Islet precursor cell (in vitro differentiated cells): ENCODE results near the gene CPEB1.

Experiments
- DNase-seq: peaks from one replicate; pipeline ENCODE4 v3.0.0-alpha.2; 2018

CPEB1 gene

DNA sequence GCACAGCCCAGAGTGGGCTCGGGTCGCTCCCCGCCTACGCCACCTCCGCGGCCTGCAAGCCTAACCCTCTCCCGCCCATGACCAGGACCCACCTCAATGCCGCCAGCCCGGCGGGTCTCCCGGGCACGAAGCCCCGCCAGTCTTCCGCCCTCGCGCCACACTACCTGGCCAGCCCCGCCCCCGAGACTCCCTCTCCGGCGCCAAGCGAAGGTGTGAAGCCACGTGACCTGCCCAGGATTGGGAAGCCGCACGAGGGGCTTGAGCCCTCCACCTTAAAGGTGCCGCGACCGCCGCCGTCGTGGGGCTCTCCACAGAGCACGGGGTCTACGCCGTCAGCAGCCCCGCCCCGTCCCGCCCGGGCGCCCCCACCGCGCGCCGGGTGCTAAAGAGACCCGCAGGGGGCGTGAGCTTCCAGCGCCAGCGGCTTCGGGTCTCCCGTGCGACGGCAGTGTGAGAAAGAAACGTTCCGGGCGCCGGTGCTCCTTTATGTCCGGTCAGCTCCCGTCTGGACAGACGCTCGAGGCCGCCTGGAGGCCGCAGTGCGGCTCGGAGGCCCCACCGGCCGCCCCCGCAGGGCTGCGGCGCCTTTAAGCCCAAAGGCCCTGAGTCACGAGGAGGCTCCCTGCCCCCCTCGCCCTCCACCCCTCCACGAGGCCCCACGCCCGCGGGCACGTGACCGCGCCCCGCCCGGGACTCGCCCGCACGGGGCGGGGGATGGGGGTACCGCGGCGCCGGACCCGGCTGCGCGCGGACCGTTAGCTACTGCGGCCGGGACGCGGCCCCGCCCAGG lies at the start of gene CPEB1:
Gene CPEB1, minus strand, starts transcription at position 319 of the 790 bp plus-strand sequence. CDS start 18,904 bp downstream, outside the sequence.
- no peak for DNase-seq

DNA sequence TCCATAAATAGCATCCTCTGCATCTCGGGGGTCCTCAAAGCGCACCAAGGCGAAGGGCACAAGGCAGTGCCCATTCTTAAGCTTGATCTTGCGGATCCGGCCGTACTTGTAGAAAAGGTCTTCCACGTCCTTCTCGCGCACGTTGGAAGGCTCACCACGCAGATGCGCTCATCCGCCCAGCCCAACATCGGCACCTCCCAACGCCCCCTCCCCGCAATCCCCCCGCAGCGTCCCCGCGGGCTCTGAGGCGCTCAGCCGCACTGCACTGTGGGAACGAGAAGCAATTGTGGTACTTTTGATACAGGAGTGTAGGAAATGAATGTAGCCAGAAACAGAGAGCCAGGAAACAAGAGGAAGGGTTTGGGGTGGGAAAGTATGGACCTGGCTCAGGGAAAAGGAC lies 45.0 kb upstream of the CPEB1 start:
- DNase-seq, result no peak

GRCh38 chr15:82689147-82689546 lies 42.0 kb upstream of the CPEB1 start:
- no peak for DNase-seq

GRCh38 chr15:82688691-82689090 lies 41.5 kb upstream of the CPEB1 start:
- no peak for DNase-seq

GRCh38 chr15:82681371-82681770 lies 34.2 kb upstream of the CPEB1 start:
- DNase-seq, result no peak

DNA sequence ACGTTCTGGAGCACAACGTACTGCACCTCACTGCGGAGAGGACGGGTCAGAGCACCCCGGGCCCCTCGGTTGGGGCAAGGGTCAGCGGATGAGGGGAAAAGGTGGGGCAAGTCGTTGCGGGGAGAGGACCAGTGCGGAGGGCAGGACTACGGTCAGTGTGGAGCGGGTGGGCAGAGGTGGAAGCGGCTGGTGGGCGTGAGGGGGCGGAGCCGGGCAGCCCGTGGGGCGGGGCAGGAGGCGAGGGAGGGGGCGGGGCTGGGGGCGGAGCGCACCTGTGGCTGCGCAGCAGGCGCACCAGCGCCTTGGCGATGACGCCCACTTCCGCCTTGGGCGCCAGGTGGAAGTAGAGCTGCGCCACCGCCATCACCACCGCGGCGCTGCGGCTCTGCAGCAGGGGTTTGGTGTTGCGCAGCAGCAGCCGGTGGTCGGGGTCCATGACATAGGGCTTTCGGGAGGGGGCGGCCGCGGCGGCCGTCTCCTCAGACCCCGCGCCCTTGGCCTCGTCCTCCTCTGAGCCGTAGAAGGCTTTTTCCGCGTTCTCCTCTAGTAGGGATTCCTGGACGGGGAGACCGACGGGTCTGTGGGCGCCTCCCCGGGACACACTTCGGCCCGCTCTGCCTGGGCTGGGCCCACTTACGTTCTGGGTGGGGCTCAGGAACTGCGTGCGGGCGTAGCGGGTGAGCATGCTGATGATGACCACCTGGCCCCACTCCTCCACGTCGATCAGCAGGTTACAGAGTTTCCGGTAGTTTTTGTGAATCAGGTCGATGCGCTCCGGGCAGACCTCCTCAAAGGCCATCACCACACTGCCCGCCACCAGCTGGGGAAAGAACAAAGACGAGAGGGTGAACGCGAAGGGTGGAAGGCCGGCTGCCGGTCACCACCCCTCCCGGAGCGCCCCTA lies 33.3 kb upstream of the CPEB1 start:
- DNase-seq, result peak; percentile 92

- no peak for DNase-seq
Measured at GRCh38 chr15:82679626-82680199, 32.5 kb upstream of the CPEB1 start.

DNA sequence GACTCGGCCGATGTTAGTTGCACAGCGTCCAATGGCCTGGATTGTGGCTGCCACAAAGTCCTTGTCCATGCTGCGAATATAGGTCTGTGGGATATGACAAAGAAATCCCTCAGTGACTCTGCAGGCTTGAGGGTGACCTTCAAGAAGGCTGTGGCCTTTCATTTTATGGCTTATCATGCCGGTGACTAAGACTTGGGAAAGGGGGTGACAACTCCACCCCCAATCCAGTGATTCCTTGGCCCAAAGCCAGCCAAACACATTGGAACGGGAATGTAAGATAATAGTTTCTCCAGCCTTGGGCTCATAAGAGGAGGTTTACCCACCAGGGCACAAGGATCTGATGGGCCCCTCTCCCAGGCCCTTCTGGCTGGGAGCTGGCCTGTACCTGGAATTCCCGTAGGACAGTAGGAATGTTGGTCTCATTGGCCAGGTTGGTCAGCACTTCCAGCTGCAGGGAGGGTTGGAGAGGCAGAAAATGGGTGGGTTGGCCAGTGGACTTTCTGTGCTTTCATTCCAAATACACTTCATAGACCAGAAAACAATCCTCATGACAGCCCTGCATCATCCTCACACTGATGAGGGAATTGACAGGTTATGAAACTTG lies 30.7 kb upstream of the CPEB1 start:
- DNase-seq, result peak; percentile 41

- DNase-seq, result peak; percentile 20
Measured at GRCh38 chr15:82674873-82675272, 27.7 kb upstream of the CPEB1 start.

DNA sequence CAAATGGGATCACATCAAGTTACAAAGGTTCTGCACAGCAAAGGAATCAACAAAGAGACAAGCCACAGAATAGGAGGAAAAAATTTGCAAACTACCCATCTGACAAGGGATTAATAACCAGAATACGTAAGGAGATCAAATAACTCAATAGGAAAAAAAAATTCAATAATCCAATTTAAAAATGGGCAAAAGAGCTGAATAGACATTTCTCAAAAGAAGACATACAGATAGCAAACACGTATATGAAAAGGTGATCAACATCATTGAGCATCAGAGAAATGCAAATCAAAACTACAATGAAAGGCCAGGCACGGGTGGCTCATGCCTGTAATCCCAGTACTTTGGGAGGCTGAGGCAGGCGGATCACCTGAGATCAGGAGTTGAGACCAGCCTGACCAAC lies 23.5 kb upstream of the CPEB1 start:
- DNase-seq, result no peak

- no peak for DNase-seq
Measured at GRCh38 chr15:82666606-82667005, 19.4 kb upstream of the CPEB1 start.

- DNase-seq, result no peak
Measured at GRCh38 chr15:82664021-82664420, 16.9 kb upstream of the CPEB1 start.

DNA sequence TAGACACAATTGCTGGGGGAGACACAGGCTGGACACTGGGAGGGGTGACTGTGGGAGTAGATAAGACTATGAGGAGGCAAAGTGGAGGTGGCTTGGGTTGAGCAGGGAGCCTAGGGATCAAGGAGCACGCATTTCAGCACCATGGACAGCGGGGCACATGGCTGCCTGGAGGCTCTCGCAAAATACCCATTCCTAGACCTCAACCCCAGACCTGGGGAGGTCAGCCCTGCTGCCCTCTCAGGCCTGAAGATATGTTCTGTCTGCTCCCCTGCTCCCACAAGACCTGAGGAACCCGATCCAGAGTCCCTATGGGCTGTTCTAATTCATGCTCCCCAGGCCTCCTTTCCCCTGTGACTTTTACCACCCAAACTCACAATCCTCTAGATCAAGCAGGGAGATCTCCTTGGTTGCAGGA lies 16.0 kb upstream of the CPEB1 start:
- peak; percentile 81 for DNase-seq

DNA sequence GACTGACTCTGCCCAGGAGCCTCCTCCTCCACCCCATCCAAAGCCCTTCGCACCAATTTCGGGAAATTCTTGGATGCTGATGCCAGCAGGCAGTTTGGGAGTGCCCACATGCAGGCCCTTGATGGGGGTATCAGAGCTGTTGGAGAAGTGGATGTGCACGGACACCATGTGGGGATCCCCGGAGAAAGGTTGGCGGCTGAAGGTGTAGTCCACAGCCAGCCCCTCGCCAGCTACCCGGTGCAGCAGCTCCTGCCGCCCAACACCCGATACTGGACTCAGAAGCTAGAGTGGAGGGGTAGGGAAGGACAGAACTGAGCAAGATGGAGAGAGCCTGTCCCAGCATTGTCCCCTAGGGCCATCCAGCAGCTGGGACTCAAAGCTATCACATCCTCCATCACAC lies 15.5 kb upstream of the CPEB1 start:
- DNase-seq, result peak; percentile 44

DNA sequence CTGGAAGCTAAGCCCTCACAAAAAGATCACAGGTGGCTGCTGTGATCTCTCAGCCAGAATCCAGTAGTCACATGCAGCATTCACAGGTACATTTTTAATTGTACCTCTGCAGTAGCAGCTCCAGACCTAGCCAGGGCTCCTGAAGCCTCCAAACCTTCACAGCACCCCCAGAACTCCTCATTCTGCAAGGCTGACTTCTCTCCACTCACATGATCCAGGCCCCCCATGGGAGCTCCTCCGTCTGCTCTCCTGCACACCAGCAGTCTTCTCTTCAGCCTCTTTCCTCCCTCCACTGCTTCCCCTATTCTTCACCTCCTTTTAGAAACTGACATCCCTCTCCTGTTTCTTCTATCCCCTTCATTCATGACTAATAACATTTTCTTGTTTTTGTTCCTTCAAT lies 13.2 kb upstream of the CPEB1 start:
- no peak for DNase-seq

DNA sequence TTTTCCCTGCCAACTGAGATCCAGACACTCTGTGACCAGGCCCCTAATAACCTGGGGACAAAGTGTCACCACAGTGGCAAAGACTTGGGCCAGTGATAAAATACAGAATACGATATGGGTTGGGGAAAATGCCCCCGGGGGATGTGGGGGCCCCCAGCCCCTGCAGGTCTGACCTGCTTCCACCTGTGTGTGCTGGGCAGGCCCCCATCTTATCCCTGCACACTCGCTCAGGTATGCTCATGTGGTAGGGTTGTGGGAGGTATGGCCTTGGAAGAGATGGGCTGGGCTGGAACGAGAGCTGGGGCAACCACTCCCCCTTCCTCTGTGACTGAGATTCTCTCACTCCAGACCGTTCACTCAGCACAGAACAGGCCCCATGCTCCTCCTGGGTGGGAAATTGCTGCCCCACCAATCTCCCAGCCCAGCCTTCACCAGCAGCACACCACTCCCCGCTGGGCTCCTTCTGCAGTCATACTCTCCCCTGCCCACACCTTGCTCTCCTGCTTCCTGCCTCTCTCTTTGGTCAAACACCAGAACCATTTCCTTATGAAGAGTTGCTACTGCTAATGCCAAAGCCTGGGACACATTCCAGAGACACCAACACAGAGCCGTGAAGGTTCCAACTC lies 9.6 kb upstream of the CPEB1 start:
- DNase-seq, result peak; percentile 8

DNA sequence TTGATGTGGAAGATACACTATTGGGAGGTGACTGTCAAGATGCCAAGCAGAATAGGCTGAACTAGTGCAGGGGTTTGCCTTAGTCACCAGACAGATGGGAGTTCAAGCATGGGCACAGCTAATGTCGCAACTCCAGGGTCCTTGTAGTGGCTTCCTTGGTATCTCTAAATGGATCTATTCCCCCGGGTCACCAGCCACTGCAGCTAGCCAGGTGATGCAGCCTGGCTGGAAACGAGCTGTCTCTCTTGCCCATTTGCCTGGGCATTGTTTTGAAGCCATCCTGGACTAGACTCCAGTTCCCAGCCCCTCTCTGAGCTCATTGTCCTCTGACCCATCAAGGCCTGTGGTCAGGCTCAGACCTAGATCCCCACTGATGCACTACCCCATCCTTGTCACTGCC lies 8.4 kb upstream of the CPEB1 start:
- DNase-seq, result no peak

- DNase-seq, result no peak
Measured at GRCh38 chr15:82653483-82654168, 6.5 kb upstream of the CPEB1 start.

GRCh38 chr15:82651708-82652107 lies 4.5 kb upstream of the CPEB1 start:
- no peak for DNase-seq

DNA sequence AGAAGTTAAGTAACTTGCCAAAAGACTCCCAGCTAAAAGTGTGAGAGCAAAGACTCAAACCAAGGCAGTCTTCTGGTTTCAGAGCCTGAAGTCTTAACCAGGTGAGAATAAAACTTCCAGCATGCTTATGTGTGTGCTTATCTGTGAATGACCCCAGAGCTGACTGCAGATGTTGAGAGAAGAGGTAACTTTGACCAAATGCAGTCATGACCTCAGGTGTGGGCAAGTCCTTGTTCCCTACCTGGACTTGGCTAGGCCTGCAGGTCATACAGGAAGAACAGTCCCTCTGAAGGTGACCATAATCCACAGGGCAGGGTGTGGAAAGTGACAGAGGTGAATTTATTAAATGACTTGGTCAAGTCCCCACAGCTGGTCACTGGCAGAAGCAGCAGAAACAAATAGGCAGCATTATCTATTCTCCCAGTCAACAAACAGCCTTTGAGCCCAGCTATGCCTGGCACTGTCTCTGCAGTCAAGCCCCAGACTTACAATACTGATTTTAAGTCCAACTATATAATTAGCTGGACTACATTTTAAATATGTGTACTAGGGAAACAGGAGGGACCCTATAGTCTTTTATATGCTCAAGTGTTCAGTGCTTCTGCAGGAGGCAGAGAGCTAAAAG lies 3.0 kb upstream of the CPEB1 start:
- DNase-seq, result no peak

DNA sequence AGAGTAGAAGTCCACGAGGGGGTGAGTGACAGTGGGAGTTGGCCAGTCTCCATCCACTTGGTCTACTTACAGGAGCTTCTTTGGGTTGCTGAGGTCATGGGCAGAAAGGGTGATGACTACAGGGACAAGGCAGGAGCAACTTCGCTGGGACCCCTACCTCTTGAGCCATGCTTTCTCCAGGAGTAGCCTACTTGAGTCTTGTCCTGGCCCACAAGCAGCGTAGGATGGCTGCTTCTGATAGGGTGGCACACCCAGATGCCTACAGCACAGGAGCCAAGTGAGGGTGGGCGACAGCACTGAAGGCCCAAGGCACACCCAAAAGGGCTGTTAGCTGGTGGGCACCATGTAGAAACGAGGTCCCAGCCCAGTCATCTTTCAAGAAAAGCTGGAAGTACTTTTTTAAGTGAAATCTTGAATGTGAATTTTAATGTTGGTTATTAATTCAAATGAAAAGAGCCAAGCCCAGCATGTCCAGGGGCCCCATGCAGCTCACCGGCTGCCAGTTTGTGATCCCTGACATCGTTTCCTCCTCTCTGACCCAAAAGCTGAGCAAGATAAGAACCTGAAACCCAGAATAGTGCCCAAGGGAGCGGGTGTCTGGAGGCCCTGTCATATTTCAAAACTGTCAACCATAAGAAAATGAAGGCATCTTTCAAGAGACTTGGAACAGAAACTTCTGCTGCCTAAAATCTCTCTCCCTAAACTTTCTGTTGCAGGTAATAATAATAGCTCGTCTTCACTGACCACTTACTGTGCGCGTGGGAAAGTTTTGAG lies 2.2 kb upstream of the CPEB1 start:
- DNase-seq, result no peak
